ENCODE measurements around the gene METTL2B.
"Not testable (repeated sequence)": the region's sequence is repeated elsewhere in the genome, so short reads cannot be mapped to it uniquely, and the experiment has no call there.

Gene METTL2B

DNA sequence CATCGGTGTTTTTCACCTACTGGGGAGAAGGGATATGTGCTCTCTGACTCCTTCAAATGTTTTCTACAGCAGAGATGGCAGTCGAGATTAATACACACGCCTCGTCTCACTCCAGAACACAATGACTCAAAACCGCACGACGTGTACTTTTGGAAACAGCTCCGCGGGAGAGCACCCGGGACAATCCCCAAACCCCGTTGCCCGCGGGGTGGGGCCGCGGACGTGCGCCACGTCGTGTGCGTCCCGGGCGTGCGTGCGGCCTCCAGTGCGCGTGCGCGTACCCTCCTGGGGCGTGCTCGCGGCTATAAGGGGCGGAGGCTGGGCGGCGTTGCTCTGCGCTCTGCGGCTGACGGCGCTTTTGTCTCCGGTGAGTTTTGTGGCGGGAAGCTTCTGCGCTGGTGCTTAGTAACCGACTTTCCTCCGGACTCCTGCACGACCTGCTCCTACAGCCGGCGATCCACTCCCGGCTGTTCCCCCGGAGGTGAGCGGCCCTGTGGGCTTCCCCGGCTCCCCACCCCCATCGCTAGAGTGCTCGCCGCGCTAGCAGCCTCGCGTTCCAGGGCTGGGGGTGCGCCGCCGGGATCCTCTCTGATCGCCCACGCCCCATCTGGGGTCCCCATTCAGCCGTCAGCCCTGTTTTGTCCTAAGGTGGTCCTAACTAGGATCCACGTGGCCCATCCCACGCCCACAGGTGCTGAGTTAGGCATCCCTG, 20.8 kb upstream of the METTL2B start, which contains the start of gene HILPDA:
TSS of gene HILPDA (plus strand) at position 336 of the 712 bp plus-strand sequence. CDS start 1,391 bp downstream, outside the sequence.
- no peak for FAIRE-seq

DNA sequence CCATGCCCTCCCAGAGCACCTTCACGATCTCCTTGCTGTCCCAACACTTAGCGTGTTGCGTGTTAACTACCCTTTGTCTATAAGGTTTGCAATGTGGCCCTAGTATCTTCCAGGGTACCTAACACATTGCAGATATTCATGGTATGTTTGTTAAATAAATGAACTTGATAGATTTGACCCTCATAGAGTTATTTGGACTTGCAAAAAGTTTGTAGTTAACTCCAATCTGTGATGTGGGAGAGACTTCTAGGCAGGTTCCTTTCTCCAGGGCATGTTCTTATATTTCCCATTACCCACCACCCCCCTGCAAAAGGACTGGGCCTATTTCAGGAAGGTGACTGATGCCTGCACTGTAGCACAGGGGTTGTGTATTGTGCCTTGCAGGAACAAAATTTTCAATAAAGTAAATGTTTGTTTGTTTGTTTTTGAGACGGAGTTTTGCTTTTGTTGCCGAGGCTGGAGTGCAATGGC, 20.3 kb upstream of the METTL2B start:
- FAIRE-seq, result no peak

DNA sequence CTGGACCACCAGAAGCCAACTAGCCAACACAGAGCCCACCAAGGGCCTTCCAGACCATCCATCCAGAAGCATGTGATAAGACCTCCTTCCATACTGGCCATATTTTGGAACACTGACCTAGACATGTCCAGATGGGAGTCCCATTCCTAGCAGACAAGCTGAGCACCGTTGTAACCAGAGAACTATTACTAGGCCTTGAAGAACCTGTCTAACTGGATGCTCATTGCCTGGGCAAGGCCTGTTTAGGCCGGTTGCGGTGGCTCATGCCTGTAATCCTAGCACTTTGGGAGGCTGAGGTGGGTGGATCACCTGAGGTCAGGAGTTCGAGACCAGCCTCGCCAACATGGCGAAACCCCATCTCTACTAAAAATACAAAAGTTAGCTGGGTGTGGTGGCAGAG, 19.2 kb upstream of the METTL2B start:
- not testable (repeated sequence) for FAIRE-seq

DNA sequence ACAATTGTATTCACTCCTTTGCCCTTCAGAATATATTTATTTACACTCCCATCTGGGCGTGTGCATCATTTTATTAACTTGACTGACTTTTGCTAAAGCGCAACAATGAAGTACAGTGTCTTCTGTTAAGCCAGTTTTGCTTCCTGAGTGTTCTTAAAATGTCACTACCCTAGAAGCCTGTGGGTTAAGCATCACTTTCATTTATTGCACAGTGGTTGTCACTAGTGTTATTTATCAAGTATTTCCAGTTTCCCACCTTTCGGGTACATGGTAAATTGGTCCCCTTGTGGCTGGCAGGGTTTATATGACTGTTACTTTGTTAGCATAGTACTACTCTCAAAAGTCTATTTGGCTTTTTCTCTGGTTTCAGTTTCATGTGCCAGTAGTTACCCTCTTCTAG, 17.6 kb upstream of the METTL2B start:
- FAIRE-seq, result no peak

DNA sequence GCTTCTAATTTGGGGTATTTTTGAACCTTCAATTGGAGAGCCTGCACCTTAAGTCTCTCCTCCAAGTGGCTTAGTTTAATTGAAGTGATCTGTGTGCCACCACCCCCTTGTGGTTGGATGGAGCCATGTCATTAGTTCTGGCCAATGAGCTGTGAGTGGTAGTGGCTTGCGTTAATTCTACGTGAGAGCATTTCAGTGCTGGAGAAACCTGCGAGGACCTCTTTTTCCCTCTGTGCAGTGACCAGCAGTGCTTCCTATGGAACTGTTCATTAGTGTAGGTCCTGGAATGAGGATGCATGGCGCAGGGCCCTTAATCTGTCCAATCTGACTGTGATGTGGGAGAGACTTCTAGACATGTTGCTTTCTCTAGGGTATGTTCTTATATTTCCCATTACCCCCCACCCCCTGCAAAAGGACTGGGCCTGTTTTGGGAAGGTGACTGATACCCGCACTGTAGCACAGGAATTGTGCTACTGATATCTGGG, 17.1 kb upstream of the METTL2B start:
- no peak for FAIRE-seq

DNA sequence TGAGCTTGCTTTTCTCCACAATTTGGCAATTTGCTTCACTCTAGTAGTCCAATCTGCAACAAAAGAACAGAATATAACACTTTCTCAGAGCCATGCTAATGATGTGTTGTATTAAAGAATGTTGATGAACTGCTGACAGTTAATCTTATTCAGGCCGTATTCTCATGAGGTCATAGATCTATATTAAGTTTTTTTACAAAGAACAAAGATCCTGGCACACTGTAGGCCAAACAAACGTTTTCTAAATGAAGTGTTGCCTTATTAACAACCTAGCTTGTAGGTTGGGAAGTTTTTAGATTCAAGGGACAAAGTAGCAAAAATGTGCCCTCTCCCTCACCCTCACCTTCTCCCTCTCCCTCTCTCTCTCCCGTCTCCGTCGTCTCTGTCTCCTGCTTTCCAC, 14.1 kb upstream of the METTL2B start:
- FAIRE-seq, result no peak

DNA sequence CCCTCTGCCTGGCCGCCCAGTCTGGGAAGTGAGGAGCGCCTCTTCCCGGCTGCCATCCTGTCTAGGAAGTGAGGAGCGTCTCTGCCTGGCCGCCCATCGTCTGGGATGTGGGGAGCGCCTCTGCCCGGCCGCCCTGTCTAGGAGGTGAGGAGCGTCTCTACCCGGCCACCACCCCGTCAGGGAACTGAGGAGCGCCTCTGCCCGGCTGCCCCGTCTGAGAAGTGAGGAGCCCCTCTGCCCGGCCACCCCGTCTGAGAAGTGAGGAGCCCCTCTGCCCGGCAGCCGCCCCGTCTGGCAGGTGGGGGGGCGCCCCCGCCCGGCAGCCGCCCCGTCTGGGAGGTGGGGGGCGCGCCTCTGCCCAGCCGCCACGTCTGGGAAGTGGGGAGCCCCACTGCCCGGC, 13.2 kb upstream of the METTL2B start:
- FAIRE-seq, result not testable (repeated sequence)

DNA sequence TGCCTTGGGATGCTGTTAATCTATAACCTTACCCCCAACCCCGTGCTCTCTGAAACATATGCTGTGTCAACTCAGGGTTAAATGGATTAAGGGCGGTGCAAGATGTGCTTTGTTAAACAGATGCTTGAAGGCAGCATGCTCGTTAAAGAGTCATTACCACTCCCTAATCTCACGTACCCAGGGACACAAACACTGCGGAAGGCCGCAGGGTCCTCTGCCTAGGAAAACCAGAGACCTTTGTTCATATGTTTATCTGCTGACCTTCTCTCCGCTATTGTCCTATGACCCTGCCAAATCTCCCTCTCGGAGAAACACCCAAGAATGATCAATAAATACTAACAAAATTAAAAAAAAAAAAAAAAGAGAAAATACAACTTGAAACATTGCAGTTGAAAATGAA, 12.6 kb upstream of the METTL2B start:
- FAIRE-seq, result not testable (repeated sequence)

DNA sequence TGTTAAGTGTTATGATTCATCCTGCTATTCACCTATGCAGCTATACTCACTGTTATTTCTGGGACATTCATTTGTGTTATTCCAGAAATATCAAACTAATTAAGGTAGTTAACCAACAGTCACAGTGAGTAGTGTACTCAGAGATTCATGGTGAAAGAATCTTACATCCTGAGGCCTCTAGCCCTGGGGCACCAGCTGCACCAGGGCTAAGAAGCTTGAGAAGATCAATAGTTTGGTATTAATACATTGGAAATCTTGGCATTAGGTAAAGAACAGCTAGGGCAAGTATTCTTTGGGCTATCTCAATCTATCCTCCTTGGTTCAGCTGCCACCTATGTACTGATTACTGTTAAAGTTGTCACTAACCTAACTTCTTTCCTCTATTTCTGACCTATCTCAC, 9.7 kb upstream of the METTL2B start:
- not testable (repeated sequence) for FAIRE-seq

DNA sequence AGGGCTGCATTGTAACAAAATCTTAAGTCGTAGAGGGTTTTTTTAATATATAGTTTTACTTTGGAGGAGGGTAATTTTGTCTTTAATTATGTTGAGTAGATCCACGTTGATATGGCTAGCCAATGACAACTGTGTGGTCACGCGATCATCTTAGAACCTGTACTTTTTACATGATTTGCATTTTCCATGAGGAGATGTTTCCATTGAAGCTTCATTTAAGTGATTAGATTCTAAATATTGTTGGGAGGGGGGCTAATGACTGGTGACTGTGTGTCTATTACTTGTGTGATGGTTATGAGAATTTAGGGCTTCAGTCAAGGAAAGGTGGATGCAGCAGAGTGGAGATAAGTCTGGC, 765 bp downstream of the METTL2B start:
- FAIRE-seq, result not testable (repeated sequence)

DNA sequence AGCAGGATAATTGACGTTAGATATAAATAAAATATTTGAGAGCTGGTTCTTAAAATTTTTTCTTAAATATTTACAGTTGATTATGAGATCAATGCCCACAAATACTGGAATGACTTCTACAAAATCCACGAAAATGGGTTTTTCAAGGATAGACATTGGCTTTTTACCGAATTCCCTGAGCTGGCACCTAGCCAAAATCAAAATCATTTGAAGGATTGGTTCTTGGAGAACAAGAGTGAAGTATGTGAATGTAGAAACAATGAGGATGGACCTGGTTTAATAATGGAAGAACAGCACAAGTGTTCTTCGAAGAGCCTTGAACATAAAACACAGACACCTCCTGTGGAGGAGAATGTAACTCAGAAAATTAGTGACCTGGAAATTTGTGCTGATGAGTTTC, 2.5 kb downstream of the METTL2B start:
- FAIRE-seq, result not testable (repeated sequence)

DNA sequence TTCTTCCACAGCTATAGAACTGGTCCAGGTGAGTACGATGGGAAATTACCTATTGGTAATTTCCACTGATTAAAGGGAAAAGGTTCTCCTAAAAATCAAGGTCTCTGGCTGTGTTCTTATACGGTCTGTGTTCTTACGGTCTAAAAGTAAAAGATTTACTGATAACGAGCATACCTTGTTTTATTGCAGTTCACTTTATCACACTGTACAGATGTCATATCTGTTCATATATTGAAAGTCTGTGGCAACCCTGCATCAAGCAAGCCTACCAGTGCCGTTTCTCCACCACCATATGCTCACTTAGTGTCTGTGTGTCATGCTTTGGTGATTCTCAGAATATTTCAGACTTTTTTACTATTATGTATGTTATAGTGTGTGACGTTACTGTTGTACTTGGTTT, 11.6 kb downstream of the METTL2B start:
- FAIRE-seq, result not testable (repeated sequence)

DNA sequence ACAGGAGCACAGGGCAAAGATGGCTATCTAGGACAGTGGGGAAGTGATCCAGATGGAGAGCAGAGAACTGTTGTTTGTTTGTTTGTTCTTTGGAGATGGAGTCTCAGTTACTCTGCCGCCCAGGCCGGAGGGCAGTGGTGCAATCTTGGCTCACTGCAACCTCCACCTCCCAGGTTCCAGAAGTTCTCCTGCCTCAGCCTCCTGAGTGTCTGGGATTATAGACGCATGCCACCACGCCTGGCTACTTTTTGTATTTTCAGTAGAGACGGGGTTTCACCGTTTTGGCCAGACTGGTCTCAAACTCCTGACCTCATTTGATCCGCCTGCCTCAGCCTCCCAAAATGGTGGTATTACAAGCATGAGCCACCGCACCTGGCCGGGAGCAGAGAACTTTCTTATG, 20.9 kb downstream of the METTL2B start:
- FAIRE-seq, result no peak

DNA sequence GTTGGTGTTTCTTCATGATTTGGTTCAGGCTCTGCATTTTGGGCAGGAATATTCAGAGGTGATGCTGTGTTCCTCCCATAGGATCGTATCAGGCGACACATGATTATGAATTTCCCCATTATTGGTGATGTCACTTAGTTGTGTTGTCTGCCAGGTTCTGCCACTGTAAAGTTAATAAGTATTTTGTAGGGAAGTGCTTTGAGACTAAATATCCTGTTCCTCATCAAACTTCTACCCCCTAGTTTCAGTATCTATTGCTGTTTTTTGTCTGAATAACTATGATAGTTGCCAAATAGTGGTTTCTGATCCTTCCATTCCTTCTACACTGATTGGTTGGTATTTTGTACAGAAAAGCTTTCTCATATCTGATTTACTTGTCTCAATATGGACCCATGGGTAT, 28.9 kb downstream of the METTL2B start:
- FAIRE-seq, result not testable (repeated sequence)

DNA sequence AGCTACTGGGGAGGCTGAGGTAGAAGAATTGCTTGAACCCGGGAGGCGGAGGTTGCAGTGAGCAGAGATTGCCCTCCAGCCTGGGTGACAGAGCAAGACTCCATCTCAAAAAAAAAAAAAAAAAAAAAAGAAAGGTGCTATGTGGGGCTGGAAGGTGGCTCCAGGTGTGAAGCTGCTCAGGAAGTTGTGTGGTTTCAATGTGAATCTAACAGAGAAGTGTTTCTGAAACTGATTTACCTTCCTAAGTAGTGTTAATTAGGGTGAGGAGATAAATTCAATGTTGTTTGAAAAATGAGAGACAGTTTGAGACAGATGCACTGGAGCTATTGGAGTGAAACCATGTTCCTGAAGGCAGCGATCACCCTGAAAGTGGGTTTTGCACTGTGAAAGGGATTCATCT, 30.3 kb downstream of the METTL2B start:
- not testable (repeated sequence) for FAIRE-seq

DNA sequence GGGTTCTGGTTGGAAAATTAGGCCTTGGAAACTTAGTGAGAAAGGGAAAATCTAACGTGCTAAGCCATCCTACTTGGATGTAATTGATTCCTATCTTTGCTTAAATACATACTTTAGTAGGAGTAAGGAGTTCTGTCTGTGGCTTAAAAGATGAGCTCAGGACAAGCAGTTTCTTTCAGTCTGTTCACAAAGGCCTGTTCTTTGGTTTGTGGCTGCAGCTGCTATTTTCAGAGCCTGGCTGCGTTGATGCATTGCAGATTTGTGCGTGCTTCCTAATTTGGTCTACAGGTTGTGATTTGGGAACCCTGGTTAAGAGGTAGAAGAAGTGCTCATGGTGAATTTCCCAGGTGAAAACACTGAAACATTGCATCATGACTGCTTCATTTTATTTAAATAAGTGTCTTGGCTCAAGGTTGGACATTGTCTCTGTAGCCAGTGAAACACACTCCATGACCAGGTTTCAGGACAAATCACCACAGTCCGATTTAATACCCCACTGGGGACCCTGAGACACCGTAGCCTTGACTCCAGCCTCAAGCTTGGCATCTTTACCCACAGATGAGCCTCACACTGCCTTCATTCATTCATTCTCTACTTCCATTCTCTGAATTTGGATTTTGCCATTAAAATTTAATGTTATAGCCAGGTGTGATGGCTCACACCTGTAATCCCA, 30.9 kb downstream of the METTL2B start:
- FAIRE-seq, result not testable (repeated sequence)

DNA sequence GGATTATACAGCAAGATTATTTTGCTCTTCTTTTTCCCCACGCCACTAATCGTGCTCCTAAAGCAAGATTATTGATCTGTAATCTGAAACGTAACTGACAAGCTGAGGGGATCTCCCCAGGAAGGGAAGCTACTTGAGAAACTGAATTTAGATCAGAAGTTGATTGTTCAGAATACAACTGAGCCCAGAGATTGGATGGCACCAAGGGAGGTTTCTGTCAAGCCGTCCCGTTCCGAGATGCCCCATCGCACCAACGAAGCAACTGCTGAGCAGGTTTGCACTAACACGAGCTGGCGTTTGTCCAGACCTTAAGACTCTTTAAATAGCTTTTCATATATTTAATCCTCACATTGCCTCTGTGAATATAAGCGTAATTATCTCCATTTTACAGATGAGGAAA, 35.1 kb downstream of the METTL2B start:
- not testable (repeated sequence) for FAIRE-seq

DNA sequence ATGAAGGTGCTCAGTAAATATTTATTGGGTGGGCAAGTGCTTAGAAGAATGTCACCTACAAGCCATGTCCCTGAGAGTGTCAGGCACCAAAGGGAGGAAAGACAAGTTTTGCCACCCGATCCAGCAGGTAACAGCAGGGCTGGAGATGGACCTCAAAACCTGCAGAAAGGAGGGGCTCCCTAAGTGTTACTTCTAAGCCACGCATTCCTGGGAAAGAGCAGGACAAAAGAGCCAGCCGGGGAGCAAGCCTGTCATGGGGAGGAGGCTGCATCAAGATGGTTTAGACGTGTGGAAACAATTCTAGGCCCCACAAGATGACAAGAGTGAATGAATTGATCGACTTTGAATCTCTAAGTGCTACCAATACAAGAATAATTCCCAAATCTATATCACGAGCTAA, 38.7 kb downstream of the METTL2B start:
- FAIRE-seq, result not testable (repeated sequence)

DNA sequence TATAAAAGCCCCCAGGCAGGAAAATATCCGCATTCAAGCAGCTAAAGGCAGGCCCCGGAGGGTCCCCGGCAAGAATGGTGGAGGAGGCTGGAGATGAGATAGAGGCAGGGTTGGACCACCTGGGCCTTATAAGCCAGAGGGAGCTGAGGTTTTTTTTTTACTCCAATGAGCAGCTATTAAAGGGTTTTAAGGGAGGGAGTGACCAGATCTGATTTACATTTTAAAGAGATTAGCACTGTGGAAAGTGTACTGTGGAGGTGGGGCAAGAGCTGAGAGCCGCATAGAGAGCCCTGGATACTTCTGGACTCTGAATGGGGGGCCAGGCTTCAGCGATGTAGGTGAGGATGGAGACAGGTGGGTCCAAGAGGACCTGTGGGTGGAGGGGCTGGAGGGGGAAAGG, 40.5 kb downstream of the METTL2B start:
- not testable (repeated sequence) for FAIRE-seq

DNA sequence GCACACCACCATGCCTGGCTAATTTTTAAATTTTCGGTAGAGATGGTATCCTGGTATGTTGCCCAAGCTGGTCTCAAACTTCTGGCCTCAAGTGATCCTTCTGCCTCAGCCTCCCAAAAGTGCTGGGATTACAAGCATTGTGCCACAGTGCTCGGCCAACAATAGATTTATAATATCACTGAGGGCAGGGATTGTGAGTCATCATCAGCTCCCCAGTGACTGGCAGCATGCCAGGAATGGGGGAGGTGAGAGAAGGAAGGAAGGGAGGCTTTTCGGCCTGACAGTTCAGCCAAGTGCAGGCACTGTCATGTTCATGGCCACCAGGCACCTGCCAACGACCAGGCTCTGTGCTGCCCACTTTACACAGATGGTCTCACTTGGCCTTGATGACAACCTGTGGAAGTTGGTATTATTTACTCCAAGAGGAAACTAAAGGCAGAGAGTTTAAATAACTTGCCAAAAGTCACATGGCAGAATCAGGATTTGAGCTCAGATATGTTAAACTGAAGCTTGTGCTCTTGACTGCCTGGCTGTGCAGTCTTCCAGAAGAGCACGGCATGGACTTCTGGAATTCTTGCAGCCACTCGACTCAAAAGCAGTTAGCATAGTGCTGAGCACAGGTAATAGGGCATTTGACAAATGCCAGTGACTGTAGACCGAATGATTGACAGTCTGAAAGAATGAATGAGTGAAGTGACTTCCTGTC, 46.8 kb downstream of the METTL2B start:
- FAIRE-seq, result not testable (repeated sequence)

DNA sequence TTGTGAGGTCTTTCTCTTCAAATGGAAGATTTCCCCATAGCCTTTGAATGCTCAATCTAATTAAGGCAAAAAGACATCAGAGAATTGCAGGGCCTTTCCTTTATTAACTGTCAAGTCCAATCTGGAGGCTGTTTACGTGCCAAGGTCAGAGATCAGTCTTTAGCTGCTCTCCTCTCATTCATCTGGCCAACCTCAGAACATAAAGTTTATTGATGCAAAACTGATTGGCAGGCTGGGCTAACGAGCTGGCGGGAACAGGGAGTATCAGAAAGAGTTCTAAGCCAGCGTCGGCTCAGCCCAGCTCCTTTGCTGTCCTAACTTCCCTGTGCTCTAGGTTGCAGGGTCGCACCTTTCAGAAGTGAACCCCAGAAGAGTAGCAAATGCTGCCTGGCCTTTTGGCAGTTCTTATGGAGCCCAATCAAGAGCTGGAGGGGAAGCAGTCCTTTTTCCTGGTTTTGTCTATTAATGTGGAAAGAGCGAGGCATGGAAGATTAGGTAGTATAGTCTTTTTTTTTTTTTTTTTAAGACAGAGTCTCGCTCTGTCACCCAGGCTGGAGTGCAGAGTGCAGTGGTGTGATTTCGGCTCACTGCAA, 47.5 kb downstream of the METTL2B start:
- not testable (repeated sequence) for FAIRE-seq

DNA sequence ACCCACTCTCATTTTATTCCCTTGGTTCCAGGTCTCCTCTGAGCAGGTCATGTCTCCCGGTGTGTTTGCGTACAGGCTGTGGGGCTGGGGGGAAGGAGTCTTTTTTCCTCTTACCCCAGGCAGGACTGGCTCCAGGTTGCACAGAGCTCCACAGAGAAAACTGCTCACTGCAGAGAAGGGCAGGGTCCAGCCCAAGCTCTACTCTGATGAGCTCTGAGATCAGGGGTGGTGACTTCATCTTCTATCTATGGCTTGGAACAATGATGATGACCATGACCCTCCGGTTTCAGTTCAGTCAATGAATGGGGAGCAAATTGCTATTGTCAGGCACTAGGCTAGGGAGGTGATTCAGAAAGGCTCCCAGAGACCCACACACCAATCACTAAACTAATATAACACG, 49.0 kb downstream of the METTL2B start:
- FAIRE-seq, result not testable (repeated sequence)

DNA sequence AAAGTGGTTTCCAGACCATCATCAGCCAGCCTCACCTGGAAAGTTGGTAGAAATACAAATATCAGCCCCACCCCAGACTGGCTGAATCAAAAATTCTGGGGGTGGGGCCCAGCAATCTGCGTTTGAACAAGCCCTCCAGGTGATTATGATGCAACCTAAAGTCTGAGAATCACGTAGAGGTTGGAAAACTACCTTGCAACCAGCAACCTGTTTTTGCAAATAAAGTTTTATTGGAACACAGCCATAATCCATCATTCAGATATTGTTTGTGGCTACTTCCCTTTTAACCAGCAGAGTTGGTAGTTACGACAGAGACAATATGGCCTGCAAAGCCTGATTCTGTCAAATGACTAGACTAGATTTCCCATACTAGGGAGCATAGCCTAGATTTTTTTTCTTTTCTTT, 49.5 kb downstream of the METTL2B start:
- not testable (repeated sequence) for FAIRE-seq
